HEK293T (cell line): ENCODE data around the gene PSMD9.

Source experiments
- ARNT ChIP-seq: fragments of 450-650 bp; IDR thresholded peaks from 2 replicates; pipeline ENCODE4 v1.6.1; 2017; ENCODE audit warnings: mild to moderate bottlenecking
- BHLHE40 ChIP-seq: fragments of 450-650 bp; IDR thresholded peaks from 2 replicates; pipeline ENCODE4 v1.6.1; 2016; ENCODE audit warnings: mild to moderate bottlenecking, moderate library complexity, borderline replicate concordance
- CTBP1 ChIP-seq: fragments of 450-650 bp; IDR thresholded peaks from 2 replicates; pipeline ENCODE4 v1.6.1; 2016; ENCODE audit warnings: borderline replicate concordance
- ELF4 ChIP-seq: fragments of 450-650 bp; IDR thresholded peaks from 2 replicates; pipeline ENCODE4 v1.6.1; 2017; ENCODE audit warnings: antibody characterized with exemption
- HDGF ChIP-seq: fragments of 450-650 bp; IDR thresholded peaks from 2 replicates; pipeline ENCODE4 v1.6.1; 2017; ENCODE audit warnings: antibody characterized with exemption, borderline replicate concordance
- NFRKB ChIP-seq: fragments of 450-650 bp; IDR thresholded peaks from 2 replicates; pipeline ENCODE4 v1.6.1; 2016; ENCODE audit warnings: mild to moderate bottlenecking, moderate library complexity
- SP1 ChIP-seq: fragments of 450-650 bp; IDR thresholded peaks from 2 replicates; pipeline ENCODE4 v1.6.1; 2017
- TARDBP ChIP-seq: fragments of 450-650 bp; IDR thresholded peaks from 2 replicates; pipeline ENCODE4 v1.6.1; 2016
- ZNF384 ChIP-seq: fragments of 450-650 bp; IDR thresholded peaks from 2 replicates; pipeline ENCODE4 v1.6.1; 2016
- TF ChIP-seq, protein P1 (sequence below): fragments of 450-650 bp; IDR thresholded peaks from 2 replicates; pipeline ENCODE4 v1.6.1; 2016

DNA sequence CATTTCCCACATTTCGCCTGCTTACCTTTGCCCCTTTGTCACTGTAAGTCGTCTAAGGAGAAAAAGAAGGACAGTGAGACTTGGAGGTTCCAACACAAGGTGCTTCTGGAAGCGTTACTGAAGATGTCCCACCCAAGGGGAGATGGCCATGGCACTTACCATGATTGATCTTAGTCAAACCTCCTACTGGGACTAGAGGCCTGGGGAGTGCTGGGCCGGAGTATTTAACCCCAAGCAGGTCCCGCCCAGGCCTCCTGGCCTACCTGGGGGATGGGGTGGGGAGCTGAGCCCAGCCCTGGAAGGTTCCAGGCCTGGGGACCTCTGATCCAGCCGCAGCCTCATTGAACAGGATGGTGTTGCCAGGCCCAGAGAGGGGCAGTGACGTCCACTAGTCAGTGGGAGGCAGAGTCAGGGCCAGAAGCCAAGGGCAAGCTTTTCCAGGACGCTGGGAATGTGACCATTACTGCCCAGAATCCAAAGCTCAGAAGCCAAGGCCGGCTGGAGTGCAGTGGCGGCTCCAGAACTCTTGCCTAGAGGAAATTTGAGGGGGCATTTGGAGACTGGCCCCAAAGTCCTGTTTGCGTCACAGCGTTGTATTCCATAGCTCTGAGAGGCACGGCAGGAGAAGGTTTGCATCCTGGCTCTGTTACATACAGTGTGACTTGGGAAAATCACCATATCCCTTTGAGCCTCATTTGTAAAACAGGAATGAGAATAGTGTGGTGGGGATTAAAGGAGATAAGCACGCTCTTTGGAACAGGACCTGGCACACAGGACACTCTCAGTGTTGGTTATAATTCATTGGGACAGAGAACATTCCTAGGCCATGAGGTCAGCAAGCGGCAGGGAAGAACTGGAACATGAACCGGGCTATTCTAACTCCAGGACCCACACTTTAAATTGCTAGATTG is 29.7 kb upstream of the PSMD9 start, which contains the start of gene HPD:
- TF ChIP-seq ELF4 (no peak), BHLHE40 (no peak), NFRKB (no peak), HDGF (no peak), SP1 (no peak), TARDBP (no peak), ZNF384 (no peak), CTBP1 (no peak), ARNT (no peak)
- TF ChIP-seq, protein P1, sequence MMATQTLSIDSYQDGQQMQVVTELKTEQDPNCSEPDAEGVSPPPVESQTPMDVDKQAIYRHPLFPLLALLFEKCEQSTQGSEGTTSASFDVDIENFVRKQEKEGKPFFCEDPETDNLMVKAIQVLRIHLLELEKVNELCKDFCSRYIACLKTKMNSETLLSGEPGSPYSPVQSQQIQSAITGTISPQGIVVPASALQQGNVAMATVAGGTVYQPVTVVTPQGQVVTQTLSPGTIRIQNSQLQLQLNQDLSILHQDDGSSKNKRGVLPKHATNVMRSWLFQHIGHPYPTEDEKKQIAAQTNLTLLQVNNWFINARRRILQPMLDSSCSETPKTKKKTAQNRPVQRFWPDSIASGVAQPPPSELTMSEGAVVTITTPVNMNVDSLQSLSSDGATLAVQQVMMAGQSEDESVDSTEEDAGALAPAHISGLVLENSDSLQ: peak; percentile 40; the same call in 1 of the 2 replicates
